Left forelimb (tissue), 1 donor: Measurements from ENCODE around the gene RSPH1.
A peak's percentile ranks its signal among the peaks of the same experiment; 100 is the strongest.

Source experiments
- DNase-seq: peaks from one replicate; pipeline ENCODE4 v3.0.0-alpha.2; 2018; ENCODE audit warnings: low spot score

RSPH1 gene

GRCh38 chr21:42465008-42465802 lies 30.8 kb downstream of the RSPH1 start:
- peak; percentile 44 for DNase-seq

- peak; percentile 57 for DNase-seq
Measured at GRCh38 chr21:42463861-42464515, 32.0 kb downstream of the RSPH1 start.

GRCh38 chr21:42461881-42462877 lies 33.8 kb downstream of the RSPH1 start:
- DNase-seq: peak; percentile 14

GRCh38 chr21:42461185-42461520 lies 34.9 kb downstream of the RSPH1 start:
- DNase-seq: no peak

- DNase-seq: peak; percentile 42
Measured at GRCh38 chr21:42460391-42461184, 35.4 kb downstream of the RSPH1 start.

- DNase-seq: peak; percentile 45
Measured at GRCh38 chr21:42459546-42460215, 36.3 kb downstream of the RSPH1 start.

GRCh38 chr21:42459082-42459460 lies 37.0 kb downstream of the RSPH1 start:
- DNase-seq: no peak

GRCh38 chr21:42456457-42456856 lies 39.6 kb downstream of the RSPH1 start:
- no peak for DNase-seq

GRCh38 chr21:42455754-42456440 lies 40.1 kb downstream of the RSPH1 start:
- no peak for DNase-seq

GRCh38 chr21:42455196-42455595 lies 40.8 kb downstream of the RSPH1 start:
- DNase-seq: no peak

GRCh38 chr21:42454786-42455185 lies 41.2 kb downstream of the RSPH1 start:
- no peak for DNase-seq

GRCh38 chr21:42453986-42454570 lies 41.9 kb downstream of the RSPH1 start:
- no peak for DNase-seq

GRCh38 chr21:42453224-42453985 lies 42.6 kb downstream of the RSPH1 start:
- DNase-seq: no peak

- no peak for DNase-seq
Measured at GRCh38 chr21:42452401-42453223, 43.4 kb downstream of the RSPH1 start.

- no peak for DNase-seq
Measured at GRCh38 chr21:42451941-42452340, 44.1 kb downstream of the RSPH1 start.

- DNase-seq: no peak
Measured at GRCh38 chr21:42448686-42449085, 47.3 kb downstream of the RSPH1 start.

GRCh38 chr21:42447732-42448131 lies 48.3 kb downstream of the RSPH1 start:
- no peak for DNase-seq

- no peak for DNase-seq
Measured at GRCh38 chr21:42447182-42447581, 48.8 kb downstream of the RSPH1 start.
